CD14-positive monocyte (primary cell): ENCODE measurements around the gene SMIM13. TPM values are rescaled to one million over a fixed set of nuclear protein-coding genes. Genes with fewer than 3 reads are reported as not detected.

Experiments used
- DNase-seq, 3 donors: peaks; one replicate each; pipeline ENCODE4 v3.0.0-alpha.2; 2011 to 2022
- H2AFZ ChIP-seq: 2 replicates; pipeline ENCODE4 v1.6.0; 2012; ENCODE audit warnings: mild to moderate bottlenecking, low read depth, low read length, inconsistent platforms; ENCODE audit not compliant: insufficient read depth, poor library complexity, severe bottlenecking
- H3K27ac ChIP-seq, 2 donors: 1 replicate in 1 of 2; 2 replicates in 1 of 2; pipeline ENCODE4 v1.5.1; 2012 to 2013; ENCODE audit warnings: low read length in 2 of 2, control low read depth in 1 of 2, inconsistent platforms in 1 of 2, low read depth in 1 of 2, mild to moderate bottlenecking in 1 of 2
- H3K27me3 ChIP-seq, 2 donors: one replicate each; pipeline versions ENCODE4 v1.6.0 to v1.6.1; 2011 to 2013; ENCODE audit warnings: low read length in 2 of 2; ENCODE audit not compliant: control insufficient read depth in 2 of 2, insufficient read depth in 2 of 2
- H3K36me3 ChIP-seq, 2 donors: replicated peaks in 1 of 2; 1 replicate in 1 of 2; 2 replicates in 1 of 2; pipeline versions ENCODE4 v1.5.1 to v1.6.1; 2012 to 2013; ENCODE audit warnings: low read length in 2 of 2, control low read depth in 1 of 2, inconsistent platforms in 1 of 2, mild to moderate bottlenecking in 1 of 2; ENCODE audit not compliant: insufficient read depth in 2 of 2, control insufficient read depth in 1 of 2
- H3K4me1 ChIP-seq, 2 donors: 1 replicate in 1 of 2; 2 replicates in 1 of 2; pipeline versions ENCODE4 v1.5.1 to v1.6.1; 2012 to 2013; ENCODE audit warnings: low read length in 2 of 2, control low read depth in 1 of 2, inconsistent platforms in 1 of 2, mild to moderate bottlenecking in 1 of 2, moderate library complexity in 1 of 2; ENCODE audit not compliant: insufficient read depth in 2 of 2, control insufficient read depth in 1 of 2
- H3K4me2 ChIP-seq: replicated peaks from 2 replicates; pipeline ENCODE3; 2012; ENCODE audit warnings: low read length, moderate library complexity, mild to moderate bottlenecking; ENCODE audit not compliant: poor library complexity, severe bottlenecking; ENCODE audit errors: extremely low read depth
- H3K4me3 ChIP-seq, 3 experiments: fragments of 200-600 bp in 1 of 3; sonication (generic) in 1 of 3; replicated peaks in 1 of 3; 1 replicate in 2 of 3; 2 replicates in 1 of 3; pipeline ENCODE4 v1.5.1; 2011 to 2013; ENCODE audit warnings: low read length in 3 of 3, mild to moderate bottlenecking in 3 of 3, control low read depth in 2 of 3, low read depth in 2 of 3, inconsistent platforms in 1 of 3, moderate library complexity in 1 of 3
- H3K79me2 ChIP-seq: 2 replicates; pipeline ENCODE4 v1.6.0; 2012; ENCODE audit warnings: mild to moderate bottlenecking, control low read depth, inconsistent platforms, low read length, moderate library complexity; ENCODE audit not compliant: insufficient read depth
- H3K9ac ChIP-seq: 2 replicates; pipeline ENCODE4 v1.6.0; 2017; ENCODE audit warnings: low read length, mild to moderate bottlenecking; ENCODE audit not compliant: insufficient read depth, poor library complexity, severe bottlenecking
- H3K9me3 ChIP-seq, 2 donors: replicated peaks in 1 of 2; 1 replicate in 1 of 2; 2 replicates in 1 of 2; pipeline versions ENCODE4 v1.5.1 to v1.6.1; 2012 to 2013; ENCODE audit warnings: low read length in 2 of 2, control low read depth in 1 of 2; ENCODE audit not compliant: control insufficient read depth in 1 of 2, insufficient read depth in 1 of 2
- H4K20me1 ChIP-seq: 2 replicates; pipeline ENCODE4 v1.6.0; 2012; ENCODE audit warnings: mild to moderate bottlenecking, low read length, control low read depth, moderate library complexity; ENCODE audit not compliant: insufficient read depth
- H3K27ac Mint-ChIP-seq, 7 donors: one replicate each; pipeline ENCODE4 v1.8.0; 2020; ENCODE audit warnings: mild to moderate bottlenecking in 7 of 7, mixed read lengths in 7 of 7, moderate library complexity in 6 of 7, inconsistent platforms in 2 of 7
- H3K27me3 Mint-ChIP-seq, 3 donors: one replicate each; pipeline ENCODE4 v1.8.0; 2021 to 2022; ENCODE audit warnings: low read depth in 3 of 3, mild to moderate bottlenecking in 3 of 3, mixed read lengths in 3 of 3, moderate library complexity in 3 of 3, inconsistent platforms in 1 of 3
- H3K36me3 Mint-ChIP-seq, 2 donors: one replicate each; pipeline ENCODE4 v1.8.0; 2020; ENCODE audit warnings: mixed read lengths in 2 of 2, inconsistent platforms in 1 of 2, mild to moderate bottlenecking in 1 of 2
- H3K4me1 Mint-ChIP-seq: one replicate; pipeline ENCODE4 v1.8.0; 2020; ENCODE audit warnings: mild to moderate bottlenecking, mixed read lengths
- H3K4me3 Mint-ChIP-seq, 2 donors: one replicate each; pipeline ENCODE4 v1.8.0; 2020; ENCODE audit warnings: mild to moderate bottlenecking in 2 of 2, mixed read lengths in 2 of 2, moderate library complexity in 1 of 2
- H3K9me3 Mint-ChIP-seq, 7 donors: one replicate each; pipeline ENCODE4 v1.8.0; 2020 to 2022; ENCODE audit warnings: mixed read lengths in 7 of 7, mild to moderate bottlenecking in 6 of 7, moderate library complexity in 6 of 7, inconsistent platforms in 2 of 7
- CTCF ChIP-seq: fragments of 200-600 bp; IDR thresholded peaks from one replicate; pipeline ENCODE4 v1.8.0; 2022; ENCODE audit warnings: antibody characterized with exemption, mild to moderate bottlenecking
- WGBS: methylation state at CpG from one replicate; pipeline ENCODE4 v1.1.5; 2013; ENCODE audit warnings: missing lambda C conversion rate; ENCODE audit not compliant: insufficient coverage; 5-methylcytosine and 5-hydroxymethylcytosine counted together
- intact Hi-C, 2 donors: fragments of 100-400 bp; cut with micrococcal nuclease; formaldehyde crosslinking; loops; one replicate each; pipeline versions ENCODE4 v1.15.0 to v1.15.1; 2023
- polyA plus RNA-seq, 3 donors: library from polyadenylated mRNA; depleted of rRNA in 1 of 3; unstranded in 2 of 3; stranded (reverse) in 1 of 3; fragments of 300-500 nt in 2 of 3; fragments of >200 nt in 1 of 3; fragmentation: Illumina TruSeq in 2 of 3; gene quantifications; 1 replicate in 2 of 3; 2 replicates in 1 of 3; pipeline ENCODE4 v1.2.3, GENCODE V29; 2012 to 2021

SMIM13 gene
- polyA plus RNA-seq, 3 donors, result 1.4 to 3.4 (median 2.4) TPM

GRCh38 chr6:11044712-11045167 lies 48.9 kb upstream of the SMIM13 start:
- no peak overlapping the region for H3K9ac ChIP-seq
- H3K27ac Mint-ChIP-seq, result peak overlapping the region in 1 of 7 donors; percentile 28

GRCh38 chr6:11050731-11051130 lies 42.9 kb upstream of the SMIM13 start:
- peaks cover 0 to 3% (median 0%) of the 10 kb centered on the region in 7 donors for H3K9me3 Mint-ChIP-seq
- H3K27ac Mint-ChIP-seq, result no peak overlapping the region
- Histone ChIP-seq H3K4me2 (no peak overlapping the region), H4K20me1 (no peaks in the 10 kb centered on the region), H3K27ac (no peak overlapping the region), H3K9me3 (no peaks in the 10 kb centered on the region), H3K36me3 (no peaks in the 10 kb centered on the region), H3K9ac (no peak overlapping the region), H3K79me2 (no peaks in the 10 kb centered on the region), H3K4me1 (no peaks in the 10 kb centered on the region), H3K4me3 (no peak overlapping the region), H2AFZ (no peak overlapping the region), H3K27me3 (peaks cover 18 to 30% of the 10 kb centered on the region in 2 donors)
- no peaks in the 10 kb centered on the region for H3K4me1 Mint-ChIP-seq
- 69% methylated on average over 2 of the region's 2 CpGs for WGBS
- H3K4me3 Mint-ChIP-seq, result peak overlapping the region in 1 of 2 donors; percentile 46
- H3K27me3 Mint-ChIP-seq, result peaks cover 11 to 36% (median 24%) of the 10 kb centered on the region in 3 donors
- no peaks in the 10 kb centered on the region for H3K36me3 Mint-ChIP-seq
- DNase-seq, result peak in 2 of 3 donors; percentile 6 to 13
- intact Hi-C loops, result no loop called here
- no peak for TF ChIP-seq CTCF

More at GRCh38 chr6:11044712-11045167, 48.9 kb upstream of the SMIM13 start:
- intact Hi-C loops, result no loop called here
- DNase-seq, result no peak
- peak; percentile 21 for TF ChIP-seq CTCF
- Histone ChIP-seq H2AFZ (no peak overlapping the region), H3K4me3 (peak overlapping the region in 1 of 3 experiments; percentile 67), H3K27ac (no peak overlapping the region), H3K9me3 (peaks cover 0 to 17% of the 10 kb centered on the region in 2 donors), H4K20me1 (no peaks in the 10 kb centered on the region), H3K79me2 (no peaks in the 10 kb centered on the region), H3K4me2 (peak overlapping the region; percentile 76), H3K36me3 (no peaks in the 10 kb centered on the region), H3K27me3 (peaks cover 62 to 79% of the 10 kb centered on the region in 2 donors), H3K4me1 (peaks cover 6 to 15% of the 10 kb centered on the region in 2 donors)
- H3K9me3 Mint-ChIP-seq, result peaks cover 5 to 15% (median 7%) of the 10 kb centered on the region in 7 donors
- 10% methylated on average over 13 of the region's 23 CpGs for WGBS
- H3K4me3 Mint-ChIP-seq, result peak overlapping the region; percentile 70 to 93
- peaks cover 59 to 77% (median 66%) of the 10 kb centered on the region in 3 donors for H3K27me3 Mint-ChIP-seq
- peaks cover 14% of the 10 kb centered on the region for H3K4me1 Mint-ChIP-seq
- H3K36me3 Mint-ChIP-seq, result peaks cover 4% of the 10 kb centered on the region in 2 donors
